Measurements from ENCODE around the gene FAM170B.

DNA sequence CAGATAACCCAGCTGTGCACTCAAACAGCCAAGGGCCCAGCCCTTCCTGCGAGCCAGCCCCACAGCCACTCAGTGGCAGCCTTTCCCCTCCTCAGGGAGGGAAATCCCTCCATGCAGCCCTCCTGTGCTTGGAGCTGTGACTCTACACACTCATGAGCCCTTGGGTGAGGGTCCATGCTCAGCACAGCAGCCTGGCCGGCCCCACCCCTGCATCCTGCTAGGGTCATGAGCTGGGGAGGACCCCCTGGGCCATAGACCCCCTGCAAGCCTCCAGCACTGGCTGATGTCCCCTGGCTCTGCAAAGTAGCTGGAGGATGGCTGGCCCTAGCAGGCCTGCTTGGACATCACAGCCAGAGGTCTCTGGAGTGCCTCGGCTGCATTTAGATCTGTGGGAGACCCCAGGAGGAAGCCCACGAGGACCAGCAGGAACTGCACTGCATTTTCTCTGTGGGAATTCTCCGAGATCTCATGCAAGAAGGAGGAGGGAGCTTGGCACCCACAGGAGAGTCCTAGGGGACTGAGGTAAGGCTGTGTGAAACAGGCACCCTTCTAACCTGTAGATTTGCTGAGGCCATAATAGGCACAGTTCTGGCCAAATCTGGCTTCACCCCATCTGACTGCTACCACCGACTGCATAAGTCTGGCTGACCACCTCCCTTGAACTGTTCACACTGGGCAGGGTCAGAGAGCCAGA is 37.0 kb upstream of the FAM170B start:
- TF ChIP-seq, protein P1, sequence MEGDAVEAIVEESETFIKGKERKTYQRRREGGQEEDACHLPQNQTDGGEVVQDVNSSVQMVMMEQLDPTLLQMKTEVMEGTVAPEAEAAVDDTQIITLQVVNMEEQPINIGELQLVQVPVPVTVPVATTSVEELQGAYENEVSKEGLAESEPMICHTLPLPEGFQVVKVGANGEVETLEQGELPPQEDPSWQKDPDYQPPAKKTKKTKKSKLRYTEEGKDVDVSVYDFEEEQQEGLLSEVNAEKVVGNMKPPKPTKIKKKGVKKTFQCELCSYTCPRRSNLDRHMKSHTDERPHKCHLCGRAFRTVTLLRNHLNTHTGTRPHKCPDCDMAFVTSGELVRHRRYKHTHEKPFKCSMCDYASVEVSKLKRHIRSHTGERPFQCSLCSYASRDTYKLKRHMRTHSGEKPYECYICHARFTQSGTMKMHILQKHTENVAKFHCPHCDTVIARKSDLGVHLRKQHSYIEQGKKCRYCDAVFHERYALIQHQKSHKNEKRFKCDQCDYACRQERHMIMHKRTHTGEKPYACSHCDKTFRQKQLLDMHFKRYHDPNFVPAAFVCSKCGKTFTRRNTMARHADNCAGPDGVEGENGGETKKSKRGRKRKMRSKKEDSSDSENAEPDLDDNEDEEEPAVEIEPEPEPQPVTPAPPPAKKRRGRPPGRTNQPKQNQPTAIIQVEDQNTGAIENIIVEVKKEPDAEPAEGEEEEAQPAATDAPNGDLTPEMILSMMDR (IDR thresholded peaks at IDR 0.05; ENCODE audit: low read depth, low read length): no peak
- TF ChIP-seq EZH2phosphoT487 (IDR thresholded peaks at IDR 0.05; ENCODE audit: low read depth): no peak
